ENCODE results near the gene PCK1. TPM values are rescaled to one million over a fixed set of nuclear protein-coding genes. Genes with fewer than 3 reads are reported as not detected.

The PCK1 gene
- total and polyA plus RNA-seq, 2 of the 13 experiments (the other 11 are each of a cell fraction or from before 2014, with no cell fraction given): 6.5 to 12.6 TPM

DNA sequence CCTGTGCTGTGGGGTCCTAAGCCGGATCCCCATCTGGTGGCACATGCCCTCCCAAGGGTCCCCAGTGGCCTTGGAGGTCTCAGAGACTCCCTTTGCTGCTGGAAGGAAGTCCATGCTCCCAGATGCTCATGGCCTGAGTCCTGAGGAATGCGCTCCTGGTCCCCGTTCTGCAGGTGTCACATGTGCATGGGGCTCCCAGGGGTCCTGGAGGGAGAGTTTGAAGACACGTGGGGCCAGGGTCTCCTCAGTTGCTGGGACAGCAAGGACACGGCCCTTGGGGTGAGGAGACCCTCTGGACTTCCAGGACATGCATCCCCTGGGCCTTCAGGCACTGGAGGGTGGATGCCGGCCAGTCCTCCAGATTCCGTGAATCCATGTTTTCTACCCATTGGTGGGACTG is 47.6 kb downstream of the PCK1 start:
- no peak for TF ChIP-seq ZNF749 (CRISPR knock-in tag; IDR thresholded peaks at IDR 0.05; ENCODE audit: borderline replicate concordance)
- no peak for TF ChIP-seq CCAR2 (optimal IDR thresholded peaks at IDR 0.05; ENCODE audit: low read depth, low read length)
- TF ChIP-seq MNT (IDR thresholded peaks at IDR 0.05): peak; percentile 49
- TF ChIP-seq TBL1XR1 (IDR thresholded peaks at IDR 0.05; ENCODE audit: borderline replicate concordance, low read length, partially characterized antibody): no peak
- no peak overlapping the region for H3K27ac ChIP-seq (ENCODE audit: extremely low read length, insufficient read depth, low read length)
- POLR2A ChIA-PET: no interaction called here
- H3K4me2 ChIP-seq (ENCODE audit: low read depth, low read length): no peak overlapping the region
- FAIRE-seq (no peak), DNase-seq (ENCODE audit: low spot score) (no peak), ATAC-seq (no peak)
- no peak overlapping the region for H3K9ac ChIP-seq (ENCODE audit: insufficient read depth, low read depth, low read length)
- H3K79me2 ChIP-seq (ENCODE audit: insufficient read depth, low read length): no peaks in the 10 kb centered on the region
- peaks cover 18 to 61% of the 10 kb centered on the region in 2 experiments; a peak in 3 of 5 replicates for H3K27me3 ChIP-seq (ENCODE audit: control insufficient read depth in 1 of 2, insufficient read depth in 2 of 2, low read length in 2 of 2)
- H3K9me3 ChIP-seq (ENCODE audit: low read length): no peaks in the 10 kb centered on the region
- intact Hi-C loops (cut with micrococcal nuclease; ENCODE audit: unreplicated experiment): no loop called here
- BruUV-seq (replicated peaks): no TSS peak
- in situ Hi-C loops (cut with HindIII; ENCODE audit: extremely low pct_ligation_motif_present, low pct_unique_long_range_greater_than_20kb): no loop called here
- 35% methylated on average over 5 of the region's 7 CpGs for WGBS (ENCODE audit: low lambda C conversion rate)
- no peak overlapping the region for H3K4me3 ChIP-seq (replicated peaks in 1 of 3; ENCODE audit: insufficient read depth in 1 of 3, low read depth in 2 of 3, low read length in 3 of 3)
- CTCF ChIA-PET (ENCODE audit: low intra/inter-chr PET ratio, low total read pairs): no interaction called here
- no peaks in the 10 kb centered on the region for H3K36me3 ChIP-seq (replicated peaks in 1 of 2; ENCODE audit: control insufficient read depth in 1 of 2, insufficient read depth in 2 of 2, low read length in 2 of 2)
- no peak overlapping the region for H2AFZ ChIP-seq (ENCODE audit: low read length)
- no peaks in the 10 kb centered on the region for H3K4me1 ChIP-seq (ENCODE audit: insufficient read depth, low read length)
- no peaks in the 10 kb centered on the region; the same call in 1 of the 2 replicates for H4K20me1 ChIP-seq (ENCODE audit: insufficient read depth, low read length)

GRCh38 chr20:57609086-57609841 is 48.4 kb downstream of the PCK1 start:
- Histone ChIP-seq H3K4me3 (replicated peaks in 1 of 3; ENCODE audit: insufficient read depth in 1 of 3, low read depth in 2 of 3, low read length in 3 of 3) (no peak overlapping the region), H3K9ac (ENCODE audit: insufficient read depth, low read depth, low read length) (no peak overlapping the region), H3K4me2 (ENCODE audit: low read depth, low read length) (no peak overlapping the region), H3K27me3 (ENCODE audit: control insufficient read depth in 1 of 2, insufficient read depth in 2 of 2, low read length in 2 of 2) (peaks cover 16 to 61% of the 10 kb centered on the region in 2 experiments; a peak in 3 of 5 replicates), H3K4me1 (ENCODE audit: insufficient read depth, low read length) (no peaks in the 10 kb centered on the region), H3K9me3 (ENCODE audit: low read length) (no peaks in the 10 kb centered on the region), H3K27ac (ENCODE audit: extremely low read length, insufficient read depth, low read length) (no peak overlapping the region), H4K20me1 (ENCODE audit: insufficient read depth, low read length) (no peaks in the 10 kb centered on the region; the same call in 1 of the 2 replicates), H3K79me2 (ENCODE audit: insufficient read depth, low read length) (no peaks in the 10 kb centered on the region), H3K36me3 (replicated peaks in 1 of 2; ENCODE audit: control insufficient read depth in 1 of 2, insufficient read depth in 2 of 2, low read length in 2 of 2) (no peaks in the 10 kb centered on the region), H2AFZ (ENCODE audit: low read length) (no peak overlapping the region)
- ChIA-PET POLR2A (no interaction called here), CTCF (ENCODE audit: low intra/inter-chr PET ratio, low total read pairs) (no interaction called here)
- DNase-seq (ENCODE audit: low spot score) (no peak), FAIRE-seq (no peak), ATAC-seq (peak; percentile 12; the same call in 2 of the 3 replicates)
- intact Hi-C loops (cut with micrococcal nuclease; ENCODE audit: unreplicated experiment) (no loop called here), in situ Hi-C loops (cut with HindIII; ENCODE audit: extremely low pct_ligation_motif_present, low pct_unique_long_range_greater_than_20kb) (no loop called here)
- no TSS peak for BruUV-seq (replicated peaks)
- WGBS (ENCODE audit: low lambda C conversion rate): 1% methylated on average over 13 of the region's 16 CpGs
- TF ChIP-seq DNMT3B (CRISPR knock-in tag; conservative IDR thresholded peaks at IDR 0.05) (no peak), NKX3-1 (CRISPR knock-in tag; IDR thresholded peaks at IDR 0.05) (no peak), WIZ (CRISPR knock-in tag; IDR thresholded peaks at IDR 0.05) (peak; percentile 29; the same call in 1 of the 2 replicates)
- TF ChIP-seq, protein P1, sequence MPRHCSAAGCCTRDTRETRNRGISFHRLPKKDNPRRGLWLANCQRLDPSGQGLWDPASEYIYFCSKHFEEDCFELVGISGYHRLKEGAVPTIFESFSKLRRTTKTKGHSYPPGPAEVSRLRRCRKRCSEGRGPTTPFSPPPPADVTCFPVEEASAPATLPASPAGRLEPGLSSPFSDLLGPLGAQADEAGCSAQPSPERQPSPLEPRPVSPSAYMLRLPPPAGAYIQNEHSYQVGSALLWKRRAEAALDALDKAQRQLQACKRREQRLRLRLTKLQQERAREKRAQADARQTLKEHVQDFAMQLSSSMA (CRISPR knock-in tag; IDR thresholded peaks at IDR 0.05): no peak
